ENCODE measurements around the gene SLC52A3. TPM values are rescaled to one million over a fixed set of nuclear protein-coding genes. Genes with fewer than 3 reads are reported as not detected.

SLC52A3 gene
- polyA plus RNA-seq, 1 donor from 2014 or later, result not detected

GRCh38 chr20:711576-711975 lies 56.7 kb downstream of the SLC52A3 start:
- TF ChIP-seq TAF1 (IDR thresholded peaks at IDR 0.05; ENCODE audit: low read depth) (no peak), CTCF (IDR thresholded peaks at IDR 0.05; ENCODE audit: poor library complexity, severe bottlenecking) (no peak), SMC3 (conservative IDR thresholded peaks at IDR 0.05; ENCODE audit: poor library complexity) (no peak), EZH2 (IDR thresholded peaks at IDR 0.05; ENCODE audit: borderline replicate concordance, insufficient read depth, low read length, poor library complexity, severe bottlenecking) (no peak), MXI1 (conservative IDR thresholded peaks at IDR 0.05; ENCODE audit: poor library complexity, severe bottlenecking) (no peak), EP300 (conservative IDR thresholded peaks at IDR 0.05; ENCODE audit: poor library complexity, severe bottlenecking) (no peak), REST (IDR thresholded peaks at IDR 0.05; ENCODE audit: borderline replicate concordance) (no peak), POLR2AphosphoS5 (IDR thresholded peaks at IDR 0.05) (no peak), RAD21 (conservative IDR thresholded peaks at IDR 0.05) (no peak)
- Histone ChIP-seq H3K9me3 (ENCODE audit: low read length) (no peaks in the 10 kb centered on the region), H3K4me2 (ENCODE audit: low read length) (no peak overlapping the region), H4K20me1 (ENCODE audit: insufficient read depth) (no peaks in the 10 kb centered on the region), H3F3A (ENCODE audit: insufficient read depth, low read length, poor library complexity, severe bottlenecking) (no peaks in the 10 kb centered on the region), H3K9me2 (ENCODE audit: insufficient read depth, low read length) (no peaks in the 10 kb centered on the region), H3K9ac (ENCODE audit: low read length) (no peak overlapping the region), H3K4me3 (ENCODE audit: low read length) (no peak overlapping the region), H3K27me3 (ENCODE audit: insufficient read depth, low read depth, low read length) (no peaks in the 10 kb centered on the region), H3K27ac (ENCODE audit: low read length) (no peak overlapping the region), H2AFZ (ENCODE audit: low read depth, low read length) (no peak overlapping the region), H3K79me2 (replicated peaks; ENCODE audit: insufficient read depth, low read length) (no peaks in the 10 kb centered on the region), H3K36me3 (ENCODE audit: insufficient read depth, low read length) (no peaks in the 10 kb centered on the region)

GRCh38 chr20:710780-711450 lies 57.4 kb downstream of the SLC52A3 start:
- no peaks in the 10 kb centered on the region for H3K36me3 ChIP-seq (ENCODE audit: insufficient read depth, low read length)
- no peaks in the 10 kb centered on the region for H3K27me3 ChIP-seq (ENCODE audit: insufficient read depth, low read depth, low read length)
- H3K79me2 ChIP-seq (replicated peaks; ENCODE audit: insufficient read depth, low read length), result no peaks in the 10 kb centered on the region
- no peak overlapping the region for H3K4me2 ChIP-seq (ENCODE audit: low read length)
- H3K4me3 ChIP-seq (ENCODE audit: low read length), result no peak overlapping the region
- TF ChIP-seq REST (IDR thresholded peaks at IDR 0.05; ENCODE audit: borderline replicate concordance) (no peak), MXI1 (conservative IDR thresholded peaks at IDR 0.05; ENCODE audit: poor library complexity, severe bottlenecking) (no peak), RAD21 (conservative IDR thresholded peaks at IDR 0.05) (no peak), CTCF (IDR thresholded peaks at IDR 0.05; ENCODE audit: poor library complexity, severe bottlenecking) (no peak), POLR2AphosphoS5 (IDR thresholded peaks at IDR 0.05) (no peak), TAF1 (IDR thresholded peaks at IDR 0.05; ENCODE audit: low read depth) (no peak), EP300 (conservative IDR thresholded peaks at IDR 0.05; ENCODE audit: poor library complexity, severe bottlenecking) (no peak), SMC3 (conservative IDR thresholded peaks at IDR 0.05; ENCODE audit: poor library complexity) (no peak), EZH2 (IDR thresholded peaks at IDR 0.05; ENCODE audit: borderline replicate concordance, insufficient read depth, low read length, poor library complexity, severe bottlenecking) (no peak)
- H2AFZ ChIP-seq (ENCODE audit: low read depth, low read length), result no peak overlapping the region
- no peak overlapping the region for H3K9ac ChIP-seq (ENCODE audit: low read length)
- no peaks in the 10 kb centered on the region for H4K20me1 ChIP-seq (ENCODE audit: insufficient read depth)
- no peak overlapping the region for H3K27ac ChIP-seq (ENCODE audit: low read length)
- H3K9me2 ChIP-seq (ENCODE audit: insufficient read depth, low read length), result no peaks in the 10 kb centered on the region
- H3F3A ChIP-seq (ENCODE audit: insufficient read depth, low read length, poor library complexity, severe bottlenecking), result no peaks in the 10 kb centered on the region
- H3K9me3 ChIP-seq (ENCODE audit: low read length), result no peaks in the 10 kb centered on the region
